Fibroblast of lung (primary cell): Measurements from ENCODE around the gene MIPOL1. TPM values are rescaled to one million over a fixed set of nuclear protein-coding genes. Genes with fewer than 3 reads are reported as not detected.

ENCODE experiments used
- DNase-seq, 2 donors: peaks; one replicate each; pipeline versions ENCODE4 v3.0.0 to v3.0.0-alpha.2; 2010; ENCODE audit warnings: low read depth in 2 of 2
- H2AFZ ChIP-seq: 2 replicates; pipeline ENCODE4 v1.5.1; 2012; ENCODE audit warnings: low read length, control low read depth, inconsistent platforms
- H3K27ac ChIP-seq: 2 replicates; pipeline ENCODE4 v1.5.1; 2011; ENCODE audit warnings: low read length, control low read depth; ENCODE audit not compliant: insufficient read depth
- H3K27me3 ChIP-seq: 2 replicates; pipeline ENCODE4 v1.5.1; 2011; ENCODE audit warnings: mild to moderate bottlenecking, low read length; ENCODE audit not compliant: control insufficient read depth, insufficient read depth
- H3K36me3 ChIP-seq: 2 replicates; pipeline ENCODE4 v1.5.1; 2011; ENCODE audit warnings: low read length; ENCODE audit not compliant: control insufficient read depth, insufficient read depth
- H3K4me1 ChIP-seq: 2 replicates; pipeline ENCODE4 v1.5.1; 2011; ENCODE audit warnings: low read length; ENCODE audit not compliant: control insufficient read depth, insufficient read depth; ENCODE audit errors: extremely low read depth
- H3K4me2 ChIP-seq: 2 replicates; pipeline ENCODE4 v1.5.1; 2011; ENCODE audit warnings: low read length, control low read depth; ENCODE audit not compliant: insufficient read depth; ENCODE audit errors: extremely low read depth
- H3K4me3 ChIP-seq, 4 experiments: fragments of 200-600 bp in 1 of 4; sonication (generic) in 1 of 4; replicated peaks in 1 of 4; 2 replicates each; pipeline ENCODE4 v1.5.1; 2011 to 2016; ENCODE audit warnings: low read length in 4 of 4, low read depth in 3 of 4, mild to moderate bottlenecking in 3 of 4, control low read depth in 2 of 4, inconsistent platforms in 1 of 4, mixed read lengths in 1 of 4; ENCODE audit not compliant: insufficient read depth in 1 of 4; ENCODE audit errors: control extremely low read depth in 1 of 4
- H3K79me2 ChIP-seq: 2 replicates; pipeline ENCODE4 v1.5.1; 2012; ENCODE audit warnings: mild to moderate bottlenecking, low read length, inconsistent platforms; ENCODE audit not compliant: control insufficient read depth, insufficient read depth
- H3K9ac ChIP-seq: 2 replicates; pipeline ENCODE4 v1.5.1; 2011; ENCODE audit warnings: mild to moderate bottlenecking, low read length, control low read depth; ENCODE audit not compliant: insufficient read depth
- H3K9me3 ChIP-seq: 2 replicates; pipeline ENCODE4 v1.5.1; 2012; ENCODE audit warnings: low read depth, low read length; ENCODE audit not compliant: control insufficient read depth, insufficient read depth
- H4K20me1 ChIP-seq: 2 replicates; pipeline ENCODE4 v1.5.1; 2011; ENCODE audit warnings: low read length; ENCODE audit not compliant: control insufficient read depth, insufficient read depth; ENCODE audit errors: extremely low read depth
- EZH2 ChIP-seq: IDR thresholded peaks from 2 replicates; pipeline ENCODE4 v1.5.1; 2012; ENCODE audit warnings: low read length, control low read depth, mild to moderate bottlenecking; ENCODE audit errors: missing control alignments
- polyA plus RNA-seq, 2 donors: library from polyadenylated mRNA; depleted of rRNA in 1 of 2; stranded (reverse) in 1 of 2; unstranded in 1 of 2; fragments of >200 nt; gene quantifications; 2 replicates each; pipeline ENCODE4 v1.2.1, GENCODE V29; 2011 to 2012; ENCODE audit warnings: missing spikeins in 1 of 2
- total RNA-seq: library from RNA; depleted of rRNA; stranded (reverse); fragments of >200 nt; gene quantifications from 2 replicates; pipeline ENCODE4 v1.2.1, GENCODE V29; 2014
- TF ChIP-seq, protein P1 (sequence below), 2 donors: IDR thresholded peaks in 1 of 2; conservative IDR thresholded peaks in 1 of 2; 1 replicate in 1 of 2; 2 replicates in 1 of 2; pipeline ENCODE4 v1.5.1; 2011 to 2012; ENCODE audit warnings: low read length in 2 of 2, control low read depth in 1 of 2, inconsistent platforms in 1 of 2, low read depth in 1 of 2, mild to moderate bottlenecking in 1 of 2

Gene MIPOL1
- total and polyA plus RNA-seq, 2 donors (not counting 1 experiment from before 2014, with no cell fraction given) = 6.4 to 8.6 TPM

DNA sequence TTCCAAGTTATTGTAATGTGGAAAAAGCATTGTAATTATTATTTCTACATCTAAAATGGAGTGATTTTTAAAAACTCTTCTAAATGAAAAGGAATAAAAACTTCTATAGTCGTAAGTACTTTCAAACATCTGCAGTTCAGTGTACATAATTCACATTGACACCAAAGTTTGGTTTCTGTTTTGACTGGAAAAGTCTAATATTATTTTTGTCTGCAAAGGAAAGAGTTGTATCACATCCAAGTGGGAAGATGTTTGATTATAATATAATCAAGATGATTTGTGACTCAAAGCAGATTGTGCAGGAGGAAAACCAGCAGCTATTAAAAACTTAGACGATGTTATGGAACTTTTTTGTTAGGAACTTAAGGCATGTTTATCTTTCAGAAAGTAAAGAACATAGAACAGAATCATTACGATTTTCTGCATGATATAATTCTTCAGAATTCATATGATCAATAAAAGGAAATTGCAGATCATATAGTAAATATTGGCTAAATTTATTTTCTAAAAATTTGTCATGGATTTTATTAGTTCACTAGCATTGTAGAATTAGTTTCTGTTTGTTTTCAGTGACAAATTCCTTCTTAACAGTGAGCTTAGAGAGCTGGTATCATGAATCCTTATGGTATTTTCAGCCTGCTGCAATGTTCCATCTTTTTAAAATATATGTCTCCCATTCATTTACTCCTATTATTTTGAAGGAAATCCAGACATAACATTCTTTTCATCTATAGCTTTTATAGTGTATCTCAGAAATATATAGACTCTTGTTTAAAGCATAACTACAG lies 145.8 kb downstream of the MIPOL1 start:
- Histone ChIP-seq H3K79me2 (no peaks in the 10 kb centered on the region), H3K27ac (no peak overlapping the region), H3K9me3 (no peaks in the 10 kb centered on the region), H4K20me1 (no peaks in the 10 kb centered on the region), H3K27me3 (no peaks in the 10 kb centered on the region), H3K4me2 (peak overlapping the region; percentile 72), H2AFZ (no peak overlapping the region), H3K36me3 (no peaks in the 10 kb centered on the region), H3K4me1 (no peaks in the 10 kb centered on the region), H3K4me3 (peak overlapping the region in 2 of 4 experiments; percentile 19 to 21), H3K9ac (no peak overlapping the region)
- TF ChIP-seq, protein P1, sequence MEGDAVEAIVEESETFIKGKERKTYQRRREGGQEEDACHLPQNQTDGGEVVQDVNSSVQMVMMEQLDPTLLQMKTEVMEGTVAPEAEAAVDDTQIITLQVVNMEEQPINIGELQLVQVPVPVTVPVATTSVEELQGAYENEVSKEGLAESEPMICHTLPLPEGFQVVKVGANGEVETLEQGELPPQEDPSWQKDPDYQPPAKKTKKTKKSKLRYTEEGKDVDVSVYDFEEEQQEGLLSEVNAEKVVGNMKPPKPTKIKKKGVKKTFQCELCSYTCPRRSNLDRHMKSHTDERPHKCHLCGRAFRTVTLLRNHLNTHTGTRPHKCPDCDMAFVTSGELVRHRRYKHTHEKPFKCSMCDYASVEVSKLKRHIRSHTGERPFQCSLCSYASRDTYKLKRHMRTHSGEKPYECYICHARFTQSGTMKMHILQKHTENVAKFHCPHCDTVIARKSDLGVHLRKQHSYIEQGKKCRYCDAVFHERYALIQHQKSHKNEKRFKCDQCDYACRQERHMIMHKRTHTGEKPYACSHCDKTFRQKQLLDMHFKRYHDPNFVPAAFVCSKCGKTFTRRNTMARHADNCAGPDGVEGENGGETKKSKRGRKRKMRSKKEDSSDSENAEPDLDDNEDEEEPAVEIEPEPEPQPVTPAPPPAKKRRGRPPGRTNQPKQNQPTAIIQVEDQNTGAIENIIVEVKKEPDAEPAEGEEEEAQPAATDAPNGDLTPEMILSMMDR (conservative IDR thresholded peaks at IDR 0.05 in 1 of 2, IDR thresholded peaks at IDR 0.05 in 1 of 2; ENCODE audit: low read depth in 1 of 2, low read length in 2 of 2) = no peak
- no peak for TF ChIP-seq EZH2
- DNase-seq = peak; percentile 7 to 69

DNA sequence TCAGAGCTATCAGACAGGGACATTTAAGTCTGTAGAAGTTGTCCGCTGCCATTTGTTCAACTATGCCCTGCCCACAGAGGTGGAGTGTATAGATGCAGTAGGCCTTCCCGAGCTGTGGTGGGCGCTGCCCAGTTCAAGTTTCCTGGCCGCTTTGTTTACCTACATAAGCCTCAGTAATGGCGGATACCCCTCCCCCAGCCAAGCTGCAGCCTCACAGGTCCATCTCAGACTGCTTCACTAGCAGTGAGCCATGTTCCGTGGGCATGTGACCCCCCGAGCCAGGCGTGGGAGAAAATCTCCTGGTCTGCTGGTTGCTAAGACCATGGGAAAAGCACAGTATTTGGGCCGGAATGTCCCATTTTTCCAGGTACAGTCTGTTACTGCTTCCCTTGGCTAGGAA lies 165.9 kb downstream of the MIPOL1 start:
- no peaks in the 10 kb centered on the region for H3K36me3 ChIP-seq
- H3K27ac ChIP-seq = no peak overlapping the region
- no peak overlapping the region for H3K4me2 ChIP-seq
- no peak overlapping the region for H2AFZ ChIP-seq
- H4K20me1 ChIP-seq = no peaks in the 10 kb centered on the region
- H3K9ac ChIP-seq = no peak overlapping the region
- H3K79me2 ChIP-seq = no peaks in the 10 kb centered on the region
- H3K9me3 ChIP-seq = no peaks in the 10 kb centered on the region
- DNase-seq = no peak
- no peaks in the 10 kb centered on the region for H3K27me3 ChIP-seq
- H3K4me3 ChIP-seq = no peak overlapping the region
- no peaks in the 10 kb centered on the region for H3K4me1 ChIP-seq
- TF ChIP-seq, protein P1 (conservative IDR thresholded peaks at IDR 0.05 in 1 of 2, IDR thresholded peaks at IDR 0.05 in 1 of 2; ENCODE audit: low read depth in 1 of 2, low read length in 2 of 2) = no peak
- TF ChIP-seq EZH2 = no peak

DNA sequence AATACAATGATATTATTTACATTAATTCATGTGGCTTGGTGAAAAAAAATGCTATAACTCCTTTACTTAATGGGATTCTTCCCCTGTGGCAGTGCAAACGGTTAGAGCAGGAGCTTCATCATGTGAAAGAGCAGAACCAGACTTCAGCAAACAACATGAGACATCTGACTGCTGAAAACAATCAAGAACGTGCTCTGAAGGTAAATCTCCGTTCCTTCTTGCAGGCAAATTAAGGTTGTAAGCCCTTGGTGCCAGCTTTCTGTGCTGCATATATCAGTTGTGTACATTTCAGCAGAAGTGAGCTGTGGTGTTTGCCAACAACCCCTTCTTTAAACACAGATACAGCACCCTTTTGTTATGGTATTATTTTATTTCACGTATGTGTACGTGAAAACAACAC lies 171.7 kb downstream of the MIPOL1 start:
- no peak overlapping the region for H3K9ac ChIP-seq
- H2AFZ ChIP-seq = no peak overlapping the region
- TF ChIP-seq, protein P1 (conservative IDR thresholded peaks at IDR 0.05 in 1 of 2, IDR thresholded peaks at IDR 0.05 in 1 of 2; ENCODE audit: low read depth in 1 of 2, low read length in 2 of 2) = no peak
- no peak for TF ChIP-seq EZH2
- H3K4me1 ChIP-seq = no peaks in the 10 kb centered on the region
- DNase-seq = no peak
- H3K4me2 ChIP-seq = no peak overlapping the region
- no peak overlapping the region for H3K27ac ChIP-seq
- H3K4me3 ChIP-seq = no peak overlapping the region
- H3K36me3 ChIP-seq = no peaks in the 10 kb centered on the region
- no peaks in the 10 kb centered on the region for H3K27me3 ChIP-seq
- H3K79me2 ChIP-seq = no peaks in the 10 kb centered on the region
- no peaks in the 10 kb centered on the region for H3K9me3 ChIP-seq
- H4K20me1 ChIP-seq = no peaks in the 10 kb centered on the region
